Measurements from ENCODE around the gene TMCC2. TPM values are rescaled to one million over a fixed set of nuclear protein-coding genes. Genes with fewer than 3 reads are reported as not detected.

The TMCC2 gene
- total and polyA plus RNA-seq, 2 donors from 2014 or later = 1.3 to 3.5 TPM

DNA sequence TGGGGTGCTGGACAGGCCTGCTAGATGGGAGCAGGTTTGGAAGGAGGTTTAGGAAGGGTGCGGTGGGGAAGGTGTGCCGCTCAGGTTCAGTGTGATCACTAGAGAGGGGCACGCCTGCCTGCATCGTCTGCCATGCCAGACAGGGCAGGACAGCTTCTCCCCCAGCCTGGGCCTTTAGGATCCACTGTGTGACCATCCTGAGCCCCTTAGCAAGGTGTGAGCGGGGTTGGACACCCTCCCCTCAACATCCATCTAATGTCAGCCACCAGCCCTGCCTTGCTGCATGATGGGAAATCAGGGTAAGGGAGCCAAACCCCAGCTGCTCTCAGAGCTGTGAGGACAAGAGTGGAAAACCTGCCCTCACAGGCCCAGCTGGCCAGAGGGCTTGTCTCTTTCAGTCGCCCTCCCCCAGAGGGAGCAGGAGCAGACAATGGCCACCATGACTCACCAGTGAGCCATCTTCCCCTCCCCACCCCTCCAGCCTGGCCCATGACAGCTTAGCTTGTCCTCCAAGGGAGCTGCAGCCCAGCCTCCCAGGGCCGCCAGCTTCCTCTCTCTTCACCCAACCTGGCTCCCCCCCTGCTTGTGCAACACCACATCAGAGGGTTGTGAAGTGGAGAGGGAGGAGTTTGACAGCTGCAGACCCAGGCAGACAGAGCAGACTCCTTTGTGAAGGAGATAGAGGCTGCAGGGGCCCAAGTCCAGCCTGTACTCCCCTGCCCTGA, 56.8 kb downstream of the TMCC2 start:
- no peaks in the 10 kb centered on the region for H3K9me3 ChIP-seq (ENCODE audit: control insufficient read depth in 2 of 3, insufficient read depth in 1 of 3, low read length in 3 of 3)
- H3K9ac ChIP-seq (ENCODE audit: low read length in 3 of 3) = peak overlapping the region in 1 of 3 donors; percentile 77
- H3K27ac ChIP-seq (ENCODE audit: low read depth in 2 of 2, low read length in 2 of 2) = peak overlapping the region; percentile 66 to 82
- no peaks in the 10 kb centered on the region for H3K27me3 ChIP-seq (ENCODE audit: control insufficient read depth, insufficient read depth, low read length)
- H3K36me3 ChIP-seq (ENCODE audit: control insufficient read depth in 2 of 3, insufficient read depth in 3 of 3, low read length in 3 of 3) = no peaks in the 10 kb centered on the region
- TF ChIP-seq, protein P1, sequence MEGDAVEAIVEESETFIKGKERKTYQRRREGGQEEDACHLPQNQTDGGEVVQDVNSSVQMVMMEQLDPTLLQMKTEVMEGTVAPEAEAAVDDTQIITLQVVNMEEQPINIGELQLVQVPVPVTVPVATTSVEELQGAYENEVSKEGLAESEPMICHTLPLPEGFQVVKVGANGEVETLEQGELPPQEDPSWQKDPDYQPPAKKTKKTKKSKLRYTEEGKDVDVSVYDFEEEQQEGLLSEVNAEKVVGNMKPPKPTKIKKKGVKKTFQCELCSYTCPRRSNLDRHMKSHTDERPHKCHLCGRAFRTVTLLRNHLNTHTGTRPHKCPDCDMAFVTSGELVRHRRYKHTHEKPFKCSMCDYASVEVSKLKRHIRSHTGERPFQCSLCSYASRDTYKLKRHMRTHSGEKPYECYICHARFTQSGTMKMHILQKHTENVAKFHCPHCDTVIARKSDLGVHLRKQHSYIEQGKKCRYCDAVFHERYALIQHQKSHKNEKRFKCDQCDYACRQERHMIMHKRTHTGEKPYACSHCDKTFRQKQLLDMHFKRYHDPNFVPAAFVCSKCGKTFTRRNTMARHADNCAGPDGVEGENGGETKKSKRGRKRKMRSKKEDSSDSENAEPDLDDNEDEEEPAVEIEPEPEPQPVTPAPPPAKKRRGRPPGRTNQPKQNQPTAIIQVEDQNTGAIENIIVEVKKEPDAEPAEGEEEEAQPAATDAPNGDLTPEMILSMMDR (IDR thresholded peaks at IDR 0.05; ENCODE audit: borderline replicate concordance, extremely low read depth, insufficient read depth) = no peak
- intact Hi-C loops (cut with DNase I) = no loop called here
- FAIRE-seq = no peak
- peaks cover 6 to 37% (median 37%) of the 10 kb centered on the region in 3 donors for H3K4me1 ChIP-seq (ENCODE audit: control insufficient read depth in 2 of 3, insufficient read depth in 2 of 3, low read depth in 1 of 3, low read length in 3 of 3)
- no peak overlapping the region for H3K4me3 ChIP-seq (ENCODE audit: low read length in 3 of 3)
- DNase-seq = peak in 4 of 5 donors; percentile 53 to 97 (median 74)

DNA sequence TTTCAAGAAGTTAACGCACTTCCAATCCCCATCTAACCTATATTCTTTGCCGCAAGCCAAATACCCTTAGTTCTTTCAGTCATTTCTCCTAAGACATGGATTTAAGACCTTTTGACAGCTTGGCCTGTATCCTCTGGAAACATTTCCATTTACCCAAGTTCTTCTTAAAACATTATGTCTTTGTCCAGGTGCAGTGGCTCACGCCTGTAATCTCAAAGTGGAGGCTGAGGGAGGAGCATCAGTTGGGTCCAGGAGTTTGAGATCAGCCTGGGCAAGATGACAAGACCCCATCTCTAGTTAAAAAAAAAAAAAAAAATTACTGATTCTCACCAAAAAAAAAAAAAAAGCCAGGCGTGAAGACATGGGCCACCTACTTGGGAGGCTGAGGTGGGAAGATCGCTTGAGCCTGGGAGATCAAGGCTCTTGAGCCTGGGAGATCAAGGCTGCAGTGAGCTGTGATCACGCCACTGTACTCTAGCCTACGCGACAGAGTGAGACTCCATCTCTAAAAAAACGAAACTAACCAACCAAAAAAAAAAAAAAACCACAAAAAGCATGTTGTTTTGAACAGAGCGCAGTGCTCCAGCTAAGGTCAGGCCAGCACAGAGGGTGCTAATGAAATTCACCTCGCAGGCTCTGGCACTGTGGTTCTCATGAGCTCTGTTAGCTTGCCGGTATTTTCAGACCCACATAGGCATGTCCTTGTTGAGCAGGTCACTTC, 57.8 kb downstream of the TMCC2 start:
- H3K36me3 ChIP-seq (ENCODE audit: control insufficient read depth in 2 of 3, insufficient read depth in 3 of 3, low read length in 3 of 3) = no peaks in the 10 kb centered on the region
- TF ChIP-seq, protein P1 (IDR thresholded peaks at IDR 0.05; ENCODE audit: borderline replicate concordance, extremely low read depth, insufficient read depth) = no peak
- peak overlapping the region in 2 of 3 donors; percentile 27 to 77 for H3K9ac ChIP-seq (ENCODE audit: low read length in 3 of 3)
- H3K27me3 ChIP-seq (ENCODE audit: control insufficient read depth, insufficient read depth, low read length) = no peaks in the 10 kb centered on the region
- peak in 2 of 5 donors; percentile 38 to 64 for DNase-seq
- peaks cover 6 to 37% (median 34%) of the 10 kb centered on the region in 3 donors for H3K4me1 ChIP-seq (ENCODE audit: control insufficient read depth in 2 of 3, insufficient read depth in 2 of 3, low read depth in 1 of 3, low read length in 3 of 3)
- no peaks in the 10 kb centered on the region for H3K9me3 ChIP-seq (ENCODE audit: control insufficient read depth in 2 of 3, insufficient read depth in 1 of 3, low read length in 3 of 3)
- H3K4me3 ChIP-seq (ENCODE audit: low read length in 3 of 3) = no peak overlapping the region
- peak overlapping the region; percentile 74 to 82 for H3K27ac ChIP-seq (ENCODE audit: low read depth in 2 of 2, low read length in 2 of 2)
- no peak for FAIRE-seq
- intact Hi-C loops (cut with DNase I) = no loop called here

DNA sequence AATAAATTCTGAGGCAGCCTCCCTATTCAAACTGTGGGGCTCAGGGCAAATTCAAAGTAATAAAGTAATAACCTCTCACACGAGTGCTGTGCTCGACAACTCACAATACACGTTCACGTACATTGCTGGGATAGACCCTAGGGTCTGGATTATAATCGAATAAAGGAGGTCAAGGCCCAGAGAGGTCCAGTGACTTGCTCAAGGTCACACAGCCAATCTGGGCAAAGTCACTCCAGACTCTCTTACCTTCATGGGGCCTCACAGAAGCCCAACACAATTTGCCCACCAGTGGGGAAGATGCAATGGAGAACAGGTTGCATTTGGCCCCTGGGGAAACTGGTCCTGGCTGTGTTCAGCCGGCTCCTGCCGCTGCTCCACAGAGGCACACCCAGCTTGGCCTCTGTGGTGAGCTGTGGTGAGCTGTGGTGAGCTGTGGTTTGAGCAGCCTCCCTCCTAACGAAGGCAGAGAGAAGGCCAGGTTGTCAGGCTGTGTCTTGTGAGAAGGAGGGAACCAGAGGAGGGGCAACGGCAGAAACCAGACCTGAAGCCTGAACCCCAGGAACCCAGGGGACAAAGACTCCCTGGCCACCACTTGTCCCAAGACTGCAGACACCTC, 58.7 kb downstream of the TMCC2 start:
- H3K4me3 ChIP-seq (ENCODE audit: low read length in 3 of 3) = no peak overlapping the region
- DNase-seq = no peak
- peak overlapping the region in 2 of 3 donors; percentile 27 to 77 for H3K9ac ChIP-seq (ENCODE audit: low read length in 3 of 3)
- no peak for FAIRE-seq
- H3K27ac ChIP-seq (ENCODE audit: low read depth in 2 of 2, low read length in 2 of 2) = peak overlapping the region in 1 of 2 donors; percentile 74
- H3K4me1 ChIP-seq (ENCODE audit: control insufficient read depth in 2 of 3, insufficient read depth in 2 of 3, low read depth in 1 of 3, low read length in 3 of 3) = peaks cover 6 to 37% (median 34%) of the 10 kb centered on the region in 3 donors
- H3K9me3 ChIP-seq (ENCODE audit: control insufficient read depth in 2 of 3, insufficient read depth in 1 of 3, low read length in 3 of 3) = no peaks in the 10 kb centered on the region
- H3K36me3 ChIP-seq (ENCODE audit: control insufficient read depth in 2 of 3, insufficient read depth in 3 of 3, low read length in 3 of 3) = no peaks in the 10 kb centered on the region
- TF ChIP-seq, protein P1 (IDR thresholded peaks at IDR 0.05; ENCODE audit: borderline replicate concordance, extremely low read depth, insufficient read depth) = no peak
- intact Hi-C loops (cut with DNase I) = no loop called here
- no peaks in the 10 kb centered on the region for H3K27me3 ChIP-seq (ENCODE audit: control insufficient read depth, insufficient read depth, low read length)
